NCI-H2227 (cell line): Measurements from ENCODE around the gene BACH1.
A peak's percentile ranks its signal among the peaks of the same experiment; 100 is the strongest.

Experiments
- DNase-seq: peaks from one replicate; lab custom pipeline; 2025; ENCODE audit not compliant: unreplicated experiment; lab: John Stamatoyannopoulos, UW

Gene BACH1

DNA sequence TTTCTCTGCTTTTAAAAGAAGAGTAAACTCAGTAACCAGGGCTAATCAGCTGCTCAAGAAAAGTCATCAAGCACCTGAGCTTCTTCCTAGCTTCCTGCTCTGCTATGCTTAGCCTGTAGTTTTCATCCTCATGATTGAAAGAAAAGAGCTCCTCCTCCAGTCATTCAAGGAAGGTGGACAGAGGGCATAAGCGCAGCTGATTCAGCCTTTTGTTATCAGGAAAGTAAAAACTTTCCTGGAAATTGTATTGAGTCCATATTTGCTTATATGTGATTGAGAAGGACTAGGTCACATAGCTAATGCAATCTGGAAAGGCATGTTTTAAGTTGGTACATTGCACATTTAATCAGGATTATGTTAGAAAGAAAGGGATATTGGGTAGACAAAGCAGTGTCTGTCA, 8.5 kb upstream of the BACH1 start:
- DNase-seq = no peak

DNA sequence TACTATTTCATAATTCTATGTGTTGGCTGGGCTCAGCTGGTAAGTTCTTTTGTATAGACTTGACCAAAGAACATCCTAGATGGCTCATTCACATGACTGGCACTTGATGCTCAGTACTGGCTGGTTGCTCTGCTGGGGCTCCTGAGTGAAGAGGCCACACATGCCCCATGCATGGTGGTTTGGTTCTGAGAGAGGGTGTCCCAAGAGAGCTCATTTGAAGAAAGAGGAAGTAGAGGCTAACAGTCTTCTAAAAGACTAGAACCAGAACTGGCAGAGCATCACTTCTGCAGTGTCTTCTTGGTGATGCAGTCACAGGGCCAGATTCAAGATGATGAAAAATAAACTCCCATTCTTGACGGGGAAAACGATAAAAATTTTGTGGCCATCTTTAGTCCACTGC, 5.2 kb upstream of the BACH1 start:
- no peak for DNase-seq

DNA sequence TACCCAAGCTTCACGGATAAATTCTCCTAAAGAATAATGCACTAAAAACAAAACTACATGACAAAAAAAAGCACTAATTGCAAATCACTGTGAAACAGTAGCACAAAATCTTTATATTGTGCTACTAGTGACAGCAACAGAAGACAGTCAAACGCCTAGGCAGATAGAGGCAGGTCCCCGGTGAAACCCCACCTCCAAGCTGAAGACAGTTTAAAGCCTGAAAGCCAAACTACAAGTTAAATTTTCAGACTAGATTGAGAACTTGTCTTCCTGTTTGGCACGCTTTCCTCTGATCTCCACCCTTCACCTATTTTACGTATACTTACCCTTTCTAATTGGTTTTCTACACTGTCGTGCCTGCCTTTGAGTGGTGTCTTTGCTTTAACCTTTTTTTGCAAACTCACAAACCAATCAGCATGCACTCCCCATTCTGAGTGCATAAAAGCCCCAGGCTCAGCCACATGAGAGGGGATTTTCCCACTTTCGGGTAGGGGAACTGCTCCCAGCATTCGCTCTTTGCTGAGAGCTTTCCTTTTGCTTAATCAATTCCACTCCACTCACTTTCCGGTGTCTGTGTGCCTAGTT, 3.6 kb upstream of the BACH1 start:
- no peak for DNase-seq

DNA sequence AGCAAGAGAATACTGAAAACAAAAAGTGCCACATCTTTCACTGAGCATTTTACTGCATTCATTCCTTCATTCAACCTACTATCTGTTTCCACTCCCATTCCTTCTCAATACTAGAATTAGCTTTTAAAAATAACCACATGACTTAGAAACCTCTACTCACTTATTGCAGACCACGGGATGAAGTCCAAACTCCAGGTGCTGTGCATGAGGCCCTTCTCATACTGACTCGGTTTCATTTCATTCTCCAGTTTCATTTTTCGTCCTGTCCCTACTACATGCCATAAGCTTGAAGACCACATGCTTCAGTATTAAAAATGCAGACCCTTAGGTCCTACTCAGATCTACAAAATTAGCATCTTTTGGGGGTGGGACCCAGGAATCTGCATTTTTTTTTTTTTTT, 2.3 kb upstream of the BACH1 start:
- DNase-seq = no peak

DNA sequence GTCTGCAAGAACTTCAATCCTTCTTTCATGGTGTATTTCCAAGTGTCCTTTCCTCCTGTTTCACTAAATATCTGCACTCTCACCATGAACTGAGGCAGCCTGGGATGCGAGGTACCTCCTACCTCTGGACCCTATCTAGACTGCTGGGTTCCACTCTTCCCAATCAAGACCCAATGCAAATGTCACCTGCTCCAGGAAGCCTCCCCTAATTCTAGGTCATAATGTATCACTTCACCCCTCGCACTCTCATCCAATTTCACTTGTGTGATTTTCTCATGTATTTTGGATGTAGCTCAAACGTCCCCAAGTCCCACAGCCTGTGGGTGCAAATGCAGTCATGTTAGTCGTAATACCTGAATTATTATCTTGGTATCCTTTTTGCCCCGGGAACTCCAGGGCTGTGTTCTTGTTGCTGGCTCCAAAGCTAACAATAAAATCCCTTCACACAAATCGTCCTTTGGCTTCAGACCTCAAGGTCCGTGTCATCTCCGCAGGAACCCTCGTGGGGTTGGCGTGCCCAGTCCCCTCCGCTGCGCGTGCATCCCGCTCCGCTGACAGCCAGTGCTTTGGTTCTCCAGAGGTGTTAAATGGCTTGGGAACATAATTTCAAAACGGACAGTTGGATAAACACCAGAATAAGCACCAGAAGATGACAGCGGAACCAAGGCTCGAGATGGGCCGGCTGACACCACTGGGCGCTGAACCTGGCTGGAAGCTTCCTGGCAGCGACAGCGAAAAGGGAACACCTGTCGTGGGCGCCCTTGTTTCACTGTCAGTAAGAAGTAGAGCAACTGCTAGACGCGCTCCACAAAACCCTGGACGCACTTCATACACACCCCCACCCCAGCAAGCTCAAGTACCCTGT, 1.0 kb upstream of the BACH1 start:
- DNase-seq = no peak

DNA sequence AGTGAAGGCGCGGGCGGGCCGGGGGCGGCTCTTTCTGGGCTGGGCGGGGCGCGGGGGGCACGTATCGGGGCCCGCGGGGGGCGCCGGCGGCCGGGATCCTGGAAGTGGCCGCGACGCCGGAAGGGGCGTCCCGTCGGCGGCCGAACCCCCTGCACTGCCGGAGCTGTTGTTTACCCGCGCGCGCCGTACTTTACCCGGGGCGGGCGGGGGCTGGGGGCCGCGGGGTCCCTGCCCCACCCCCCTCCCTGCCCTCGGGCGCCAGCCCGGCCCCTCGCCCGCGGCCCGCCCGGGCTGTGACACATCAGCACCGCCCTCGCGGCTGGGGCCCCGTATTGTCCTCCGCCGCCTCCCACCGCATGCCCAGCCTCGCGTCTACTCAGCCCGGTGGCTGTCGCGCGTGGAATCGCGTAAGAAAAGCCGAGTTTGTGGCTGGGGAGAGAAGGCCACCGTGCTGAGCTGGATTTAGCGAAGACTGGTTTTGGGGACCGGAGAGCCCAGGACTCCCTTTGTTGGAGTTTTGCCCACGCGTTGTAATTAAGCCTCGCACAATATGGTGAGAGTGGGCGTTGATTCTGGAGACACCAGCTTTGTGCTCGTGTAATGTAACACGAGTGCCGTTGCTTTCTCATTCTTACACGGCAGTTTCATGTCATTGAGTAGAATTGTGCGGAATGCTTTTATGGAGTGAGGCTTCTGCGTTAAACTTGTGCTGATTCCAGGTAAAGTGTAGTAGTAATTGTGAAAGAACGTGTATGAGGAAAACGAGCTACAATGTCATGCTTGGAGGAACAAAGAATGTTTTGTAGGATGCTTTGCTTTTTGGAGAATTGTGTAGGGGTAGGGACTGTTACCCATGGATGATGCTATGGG, 559 bp downstream of the BACH1 start:
- DNase-seq = peak; percentile 79

DNA sequence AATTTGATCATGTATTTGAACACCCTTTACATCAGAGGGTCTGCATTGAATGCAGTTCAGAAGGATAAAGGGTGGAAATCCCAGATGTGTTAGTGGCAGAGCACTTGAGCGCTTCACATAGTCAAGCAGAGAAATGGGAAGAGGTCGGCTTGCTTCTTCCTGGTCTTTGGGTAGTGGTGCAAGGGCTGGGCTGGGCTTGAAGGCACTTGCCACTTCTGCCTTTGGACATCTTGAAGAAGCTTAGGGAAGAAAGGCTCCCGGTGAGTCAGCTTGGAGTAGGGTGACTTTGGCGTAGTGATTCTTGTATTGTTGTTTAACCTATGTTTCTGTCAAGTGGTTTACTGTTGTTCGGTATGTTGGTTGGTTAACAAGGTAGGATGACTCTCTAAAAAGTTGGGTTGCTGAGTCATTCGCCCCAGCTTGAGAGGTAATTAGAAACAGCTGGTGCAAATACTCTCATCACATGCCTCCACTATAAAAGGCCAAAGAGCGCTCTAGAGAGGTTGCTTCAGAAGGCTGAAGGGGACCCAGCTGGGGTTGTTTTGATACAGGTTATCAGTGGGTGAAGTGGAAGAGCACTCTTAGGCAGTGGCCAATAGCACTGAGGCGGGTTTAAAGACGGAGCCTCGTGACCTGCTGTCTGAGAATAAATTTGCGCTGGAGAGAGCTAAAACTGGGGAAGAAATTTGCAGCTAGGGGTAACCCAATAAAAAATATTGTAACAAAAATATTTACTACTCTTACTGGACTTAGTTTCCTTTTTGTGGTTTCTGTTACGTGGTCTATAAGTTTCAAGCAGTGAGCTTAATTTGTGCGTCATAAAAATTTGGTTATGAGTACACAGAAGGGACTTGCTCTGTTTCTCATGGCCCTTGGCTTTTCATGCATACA, 1.4 kb downstream of the BACH1 start:
- peak; percentile 74 for DNase-seq

DNA sequence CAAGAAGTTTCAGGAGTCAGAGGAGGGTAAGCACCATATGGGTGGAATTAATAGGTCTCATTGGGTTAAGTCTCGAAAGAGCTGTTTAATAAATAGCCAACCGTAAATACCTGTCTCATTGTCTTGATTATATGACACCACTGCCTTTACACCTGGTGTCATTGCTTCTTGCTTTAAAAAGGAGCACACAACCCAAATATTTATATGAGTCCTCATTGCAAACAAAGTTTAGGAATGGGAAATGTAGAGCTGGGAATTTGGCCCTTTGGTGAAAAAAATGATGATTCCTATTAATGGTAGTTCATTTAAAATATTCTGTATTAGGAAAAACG, 2.1 kb downstream of the BACH1 start:
- no peak for DNase-seq

DNA sequence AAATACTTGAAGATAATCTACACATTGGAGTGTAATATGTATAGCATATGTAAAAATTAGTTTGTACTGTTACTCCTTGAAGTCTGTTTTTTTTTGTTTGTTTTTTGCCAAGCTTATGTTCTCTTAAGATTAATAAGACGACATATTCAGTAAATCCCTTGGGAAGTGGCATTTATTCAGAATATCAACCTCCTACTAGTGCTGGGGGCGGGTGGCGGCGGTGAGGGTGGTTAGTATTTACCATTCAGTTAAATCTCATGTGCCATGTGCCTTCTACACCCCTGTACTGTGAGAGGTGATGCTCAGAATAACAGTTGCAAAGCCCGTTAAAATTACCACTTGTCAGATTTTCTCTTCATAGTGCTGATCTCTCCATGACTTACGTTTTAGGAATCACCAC, 3.0 kb downstream of the BACH1 start:
- DNase-seq = no peak

DNA sequence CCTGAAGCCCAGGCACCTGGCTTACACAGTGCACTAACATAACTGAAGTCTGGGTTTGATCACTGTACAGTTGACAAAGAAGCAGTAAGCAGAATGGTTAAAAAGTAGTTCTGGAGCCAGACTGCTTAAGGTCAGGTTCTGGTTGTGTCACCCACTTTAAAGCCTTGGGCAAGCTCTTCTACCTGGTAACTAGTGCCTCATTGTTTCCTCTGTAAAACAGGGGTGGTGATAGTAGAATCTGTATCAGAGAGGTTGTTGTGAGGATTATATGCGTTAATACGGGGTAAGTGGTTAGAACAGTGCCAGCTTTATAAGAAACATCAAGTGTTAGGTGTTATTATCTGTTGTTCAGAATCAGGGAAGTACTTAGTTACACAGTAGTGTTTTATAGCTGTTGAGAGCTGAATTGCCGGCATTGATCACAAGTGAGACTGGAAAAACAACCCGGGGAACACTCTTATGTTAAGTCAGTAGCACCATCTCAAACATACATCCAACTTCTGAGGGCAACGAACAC, 3.7 kb downstream of the BACH1 start:
- DNase-seq = no peak

DNA sequence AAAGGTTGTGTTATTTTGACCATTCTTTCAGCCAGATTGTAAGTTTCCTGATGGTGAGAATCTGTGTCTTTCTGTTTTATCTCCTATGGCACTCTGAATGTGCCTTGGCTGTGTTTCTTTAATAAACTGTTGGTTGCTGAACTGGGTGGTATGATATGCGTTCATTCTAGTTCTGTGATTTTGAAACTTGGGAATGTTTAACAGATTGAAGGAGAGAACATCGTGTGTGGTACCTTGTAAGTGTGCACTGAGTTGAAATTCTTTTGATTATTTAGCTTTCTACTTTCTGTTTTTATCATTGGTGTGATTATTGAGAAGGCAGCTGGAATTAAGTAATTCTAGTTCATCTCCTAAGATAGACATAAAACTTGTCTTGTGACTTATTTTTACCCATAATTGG, 4.6 kb downstream of the BACH1 start:
- no peak for DNase-seq

DNA sequence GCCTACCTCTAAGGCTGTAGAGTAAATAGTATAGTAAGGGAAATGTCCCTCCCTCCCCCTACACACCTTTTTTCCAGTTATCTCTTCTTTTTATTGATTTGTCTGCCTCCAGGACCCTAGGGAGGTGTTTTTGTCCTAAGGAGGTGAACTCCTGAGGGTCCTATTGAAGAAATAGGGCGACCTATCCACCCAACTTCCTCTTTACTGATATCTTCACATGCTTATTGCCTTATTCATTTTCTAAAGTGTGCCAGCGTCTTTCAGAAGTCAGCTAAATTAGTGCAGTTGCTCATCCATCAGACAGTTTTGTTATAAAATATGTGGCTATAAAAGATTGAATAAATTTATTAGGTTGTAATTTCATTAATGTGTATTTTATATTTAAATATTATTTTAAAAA, 5.9 kb downstream of the BACH1 start:
- no peak for DNase-seq

DNA sequence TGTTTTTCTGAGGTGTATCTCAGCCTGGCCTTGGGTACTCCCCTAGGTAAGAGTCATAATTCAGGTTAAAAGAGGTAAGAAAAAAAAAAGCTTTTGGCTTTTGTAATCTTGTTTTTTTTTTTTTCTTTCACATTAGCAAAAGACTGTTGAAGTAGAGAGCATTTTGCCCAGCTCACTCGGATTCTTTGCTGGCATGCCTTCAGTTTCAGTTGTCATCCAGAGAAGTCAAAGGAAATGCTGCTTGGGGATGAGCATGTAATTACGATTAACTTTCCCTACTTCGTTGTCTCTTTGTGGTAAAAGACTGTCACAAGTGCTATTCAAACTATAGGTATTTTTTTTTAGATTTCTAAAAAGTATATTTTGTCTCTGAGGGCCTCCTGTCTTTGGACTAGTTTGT, 6.3 kb downstream of the BACH1 start:
- no peak for DNase-seq

DNA sequence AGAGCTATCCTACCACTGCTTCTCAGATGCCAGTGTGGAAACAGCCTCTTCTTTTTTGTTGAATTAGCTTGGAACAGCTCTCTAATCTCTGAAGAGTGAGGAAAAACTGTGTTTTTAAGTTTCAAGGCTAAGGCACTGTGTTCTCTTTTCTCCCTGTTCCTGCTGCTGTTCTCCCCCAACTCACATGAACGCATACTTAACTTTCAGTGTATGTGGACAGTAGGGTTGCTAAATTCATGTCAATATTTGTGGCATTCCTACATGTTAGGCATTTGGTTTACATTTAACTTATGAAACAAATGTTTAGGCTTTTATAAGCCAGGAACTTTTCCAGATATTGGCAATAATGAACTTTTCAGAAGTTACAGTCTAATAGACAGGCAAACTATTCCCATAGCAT, 6.8 kb downstream of the BACH1 start:
- DNase-seq = no peak

DNA sequence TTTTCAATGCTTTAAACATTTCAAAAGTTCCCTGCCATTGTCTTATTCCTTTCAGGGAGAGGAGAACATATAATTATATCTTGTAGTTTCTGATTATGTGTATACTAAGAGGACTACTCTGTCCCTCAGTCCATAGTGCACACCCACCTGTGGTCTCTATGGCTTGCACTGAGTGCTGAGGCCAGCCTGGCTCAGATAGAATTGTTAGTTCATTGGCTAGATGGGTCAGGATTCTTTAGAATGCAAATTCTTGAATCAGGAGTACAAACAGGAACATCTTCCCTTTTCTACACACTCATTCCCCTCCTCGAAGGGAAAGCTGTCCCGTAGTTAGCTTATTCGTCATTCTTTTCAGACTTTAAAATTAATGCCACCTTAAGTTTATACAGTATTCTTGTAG, 8.2 kb downstream of the BACH1 start:
- no peak for DNase-seq

DNA sequence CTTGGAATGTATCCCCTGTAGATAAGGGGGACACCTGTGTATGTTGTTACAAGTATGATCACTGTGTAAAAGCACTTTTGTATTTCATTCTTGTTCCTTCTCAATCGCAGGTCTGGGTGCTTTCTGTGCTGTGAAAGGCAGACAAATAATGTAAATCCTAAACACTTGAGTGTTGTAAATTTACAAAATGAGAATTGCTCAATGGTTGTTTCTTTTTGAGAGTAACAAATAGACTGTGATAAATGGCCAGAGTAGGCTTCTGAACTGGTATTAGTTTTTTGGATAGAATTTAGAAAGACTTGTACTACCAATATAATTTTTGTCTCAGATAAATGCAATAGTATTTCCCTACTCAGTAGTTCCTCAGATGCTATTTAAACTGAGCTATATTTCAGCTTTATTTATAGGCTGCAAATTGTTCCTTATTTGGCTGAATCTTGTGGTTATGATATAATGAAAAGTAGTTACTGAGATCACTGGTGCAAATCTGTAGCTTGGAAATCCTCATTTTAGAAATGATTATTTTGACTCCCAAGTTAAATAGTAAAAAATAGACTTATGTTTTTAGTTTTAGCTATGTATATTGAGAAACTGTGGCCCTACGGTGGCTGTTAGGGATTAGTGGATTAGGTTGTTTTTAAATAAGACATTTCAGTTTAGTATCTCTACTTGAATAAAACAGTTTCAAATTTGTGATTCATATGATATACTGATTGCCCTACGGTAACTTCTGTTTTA, 9.2 kb downstream of the BACH1 start:
- no peak for DNase-seq

DNA sequence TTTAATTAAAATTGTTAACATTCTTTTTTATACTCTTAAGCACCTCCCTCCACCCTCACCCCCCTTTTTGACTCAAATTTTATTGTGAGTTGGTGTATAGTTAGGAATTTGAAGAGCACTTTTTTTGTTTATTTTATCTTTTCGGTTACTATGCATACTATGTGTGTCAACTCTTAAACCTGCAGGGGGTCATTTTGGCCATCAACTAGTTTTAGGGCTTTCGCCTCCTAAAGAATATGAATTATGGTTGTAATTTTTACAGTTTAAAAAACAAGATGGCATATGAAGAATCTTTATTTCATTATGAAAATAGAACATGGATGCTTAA, 9.7 kb downstream of the BACH1 start:
- DNase-seq = no peak

DNA sequence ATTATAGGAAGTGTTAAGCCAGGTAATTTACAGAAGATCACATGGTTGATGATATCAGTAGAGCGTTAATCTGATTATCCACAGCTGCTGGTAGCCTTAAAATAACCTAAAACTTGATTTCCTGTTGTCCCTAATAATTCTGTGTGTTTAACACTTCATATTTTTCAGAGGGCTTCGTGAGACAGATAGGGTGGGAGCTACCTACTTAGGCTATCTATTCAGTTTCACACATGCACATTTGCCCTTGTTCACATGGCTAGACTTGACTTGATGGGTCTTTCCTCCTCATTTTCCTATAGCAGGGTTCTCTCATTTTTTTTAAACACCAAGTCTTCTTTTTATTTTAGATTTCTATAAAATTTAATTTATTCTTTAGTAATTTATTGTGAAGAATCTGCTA, 11.0 kb downstream of the BACH1 start:
- DNase-seq = no peak

DNA sequence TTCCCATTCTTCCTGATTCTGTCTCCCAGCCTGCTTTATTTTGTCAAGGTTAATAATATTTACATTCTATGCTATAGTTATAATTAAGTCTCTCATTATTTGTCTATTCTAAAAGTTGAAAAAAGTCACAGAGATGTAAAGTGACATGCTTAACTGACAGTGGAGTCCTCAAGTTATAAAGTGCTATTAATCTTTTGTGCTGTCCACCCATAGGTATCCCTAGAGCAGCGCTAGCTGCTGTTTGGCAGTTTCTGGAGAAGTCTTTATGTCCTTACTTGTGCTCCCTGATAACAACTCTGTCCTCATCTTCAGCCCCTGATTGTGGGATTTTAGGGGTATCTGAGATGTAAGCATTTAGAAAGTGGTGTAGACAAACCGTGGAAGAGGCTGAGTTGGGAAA, 13.1 kb downstream of the BACH1 start:
- no peak for DNase-seq

DNA sequence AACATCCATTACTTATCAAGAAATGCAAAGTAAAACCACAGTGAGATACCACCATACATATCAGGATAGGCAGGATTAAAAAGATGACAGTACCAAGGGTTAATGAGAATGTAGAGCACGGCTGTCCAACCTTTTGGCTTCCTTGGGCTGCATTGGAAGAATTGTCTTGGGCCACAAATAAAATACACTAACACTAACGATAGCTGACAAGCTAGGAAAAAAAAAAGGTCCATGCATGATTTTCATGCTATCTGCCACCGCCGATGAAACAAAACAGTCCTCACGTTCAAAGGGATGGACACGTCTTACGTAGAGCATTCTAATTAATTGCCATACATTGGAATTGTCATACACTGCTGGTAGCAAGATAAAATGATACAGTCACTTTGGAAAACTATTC, 14.3 kb downstream of the BACH1 start:
- no peak for DNase-seq
